Activated gamma-delta T cell (primary cell): Measurements from ENCODE around the gene SFXN4.

ENCODE experiments used
- DNase-seq: peaks from one replicate; lab custom pipeline; 2025; lab: John Stamatoyannopoulos, UW
- total RNA-seq, 2 donors: gene quantifications; one replicate each; lab custom pipeline; 2026; lab: John Stamatoyannopoulos, UW

Gene SFXN4, protein sequence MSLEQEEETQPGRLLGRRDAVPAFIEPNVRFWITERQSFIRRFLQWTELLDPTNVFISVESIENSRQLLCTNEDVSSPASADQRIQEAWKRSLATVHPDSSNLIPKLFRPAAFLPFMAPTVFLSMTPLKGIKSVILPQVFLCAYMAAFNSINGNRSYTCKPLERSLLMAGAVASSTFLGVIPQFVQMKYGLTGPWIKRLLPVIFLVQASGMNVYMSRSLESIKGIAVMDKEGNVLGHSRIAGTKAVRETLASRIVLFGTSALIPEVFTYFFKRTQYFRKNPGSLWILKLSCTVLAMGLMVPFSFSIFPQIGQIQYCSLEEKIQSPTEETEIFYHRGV
- 6.8 to 9.4 reads per million in 2 donors for total RNA-seq

DNA sequence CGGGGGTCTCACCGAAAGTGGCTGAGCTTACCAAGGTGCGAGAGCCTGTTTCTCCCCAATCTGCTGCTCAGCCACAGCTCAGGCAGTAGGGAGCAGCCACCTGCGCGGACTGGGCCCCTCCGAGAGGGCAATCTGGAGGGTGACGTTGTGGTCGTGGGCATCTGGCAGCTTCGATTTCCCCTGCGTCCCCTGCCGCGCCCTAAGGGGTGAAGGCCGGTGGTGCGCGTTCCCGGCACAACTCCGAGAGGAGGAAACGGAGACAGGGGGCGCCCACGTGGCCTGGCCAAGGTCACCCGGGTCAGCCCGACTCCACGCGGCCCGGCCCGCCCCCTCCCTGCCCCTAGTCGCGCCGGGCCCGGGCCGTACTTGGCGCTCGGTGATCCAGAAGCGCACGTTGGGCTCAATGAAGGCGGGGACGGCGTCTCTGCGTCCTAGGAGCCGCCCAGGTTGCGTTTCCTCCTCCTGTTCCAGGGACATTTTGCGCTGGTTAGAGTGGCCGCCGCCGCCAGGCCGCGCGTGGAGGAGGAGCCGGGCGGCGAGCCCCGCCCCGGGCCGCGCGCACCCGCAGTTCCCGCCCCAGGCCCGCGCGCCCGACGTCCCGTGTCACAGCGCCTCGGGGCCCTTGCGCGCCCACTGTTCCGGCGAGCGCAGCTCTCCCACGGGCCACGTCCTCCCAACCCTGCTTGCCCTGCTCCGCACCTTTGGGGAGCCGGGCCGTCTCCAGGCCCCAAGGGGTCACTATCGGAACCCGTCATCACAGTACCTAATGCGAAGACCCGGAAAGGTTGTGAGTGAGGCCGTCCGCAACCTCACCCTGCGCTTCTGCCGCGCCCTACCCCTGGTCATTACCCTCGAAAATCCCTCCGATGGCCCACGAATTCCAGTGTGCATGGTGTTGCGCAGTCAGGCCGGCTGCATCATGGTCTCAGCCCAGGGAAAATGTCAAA lies at the start of gene SFXN4:
SFXN4 (minus strand) TSS at position 544 of the 947 bp plus-strand sequence; CDS start at position 477, 67 bp downstream.
- DNase-seq, result peak; percentile 64

GRCh38 chr10:119211625-119212441 lies 46.3 kb upstream of the SFXN4 start:
- DNase-seq, result no peak

GRCh38 chr10:119211176-119211575 lies 45.7 kb upstream of the SFXN4 start:
- DNase-seq, result no peak

DNA sequence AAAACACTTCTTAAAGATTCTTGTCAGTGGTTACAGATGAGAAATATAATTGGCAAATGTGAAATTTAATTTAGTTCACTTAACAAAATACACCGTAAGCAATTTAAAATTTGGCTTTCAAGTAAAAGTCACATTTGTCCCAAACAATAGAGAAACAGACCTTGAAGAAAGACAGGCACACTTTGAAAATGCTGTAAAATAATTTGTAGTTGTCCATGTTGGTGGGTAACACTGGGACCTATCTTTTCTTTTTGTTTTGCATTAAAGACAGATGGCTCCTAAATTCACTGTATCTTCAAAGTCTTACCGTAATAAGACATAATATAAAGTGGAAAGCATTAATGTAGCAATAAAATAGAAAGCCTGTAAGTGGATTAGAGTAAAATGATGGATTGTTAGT lies 45.1 kb upstream of the SFXN4 start:
- no peak for DNase-seq

DNA sequence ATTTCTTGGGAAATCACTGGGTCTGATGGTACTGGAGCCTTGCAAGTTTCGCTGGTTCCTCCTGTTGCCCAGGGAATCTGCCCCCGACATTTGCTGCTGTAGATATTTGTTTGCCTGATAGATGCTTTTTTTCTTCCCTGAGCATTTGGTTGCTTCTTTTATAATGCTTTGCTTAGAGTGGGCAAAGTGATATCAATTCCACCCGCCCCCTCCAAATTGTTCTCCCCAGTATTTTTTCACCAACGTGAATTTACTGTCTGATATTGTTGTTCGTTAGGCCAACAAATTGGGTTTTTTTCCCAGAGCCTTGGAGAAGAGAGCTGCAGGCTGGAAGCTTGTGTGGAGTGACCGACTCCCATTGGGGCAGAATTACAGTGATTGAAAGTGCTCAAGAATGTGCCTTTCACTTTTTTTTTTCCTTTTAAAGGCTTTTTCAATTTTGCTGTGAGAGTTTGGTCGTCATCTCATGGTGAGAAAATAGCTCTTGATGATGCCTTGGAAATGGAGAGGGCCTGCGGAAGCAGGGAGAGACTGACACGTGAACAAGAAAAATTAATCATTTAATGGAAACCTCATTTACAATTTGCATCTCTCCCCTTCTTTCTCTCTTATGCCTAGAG lies 44.3 kb upstream of the SFXN4 start:
- DNase-seq, result no peak

DNA sequence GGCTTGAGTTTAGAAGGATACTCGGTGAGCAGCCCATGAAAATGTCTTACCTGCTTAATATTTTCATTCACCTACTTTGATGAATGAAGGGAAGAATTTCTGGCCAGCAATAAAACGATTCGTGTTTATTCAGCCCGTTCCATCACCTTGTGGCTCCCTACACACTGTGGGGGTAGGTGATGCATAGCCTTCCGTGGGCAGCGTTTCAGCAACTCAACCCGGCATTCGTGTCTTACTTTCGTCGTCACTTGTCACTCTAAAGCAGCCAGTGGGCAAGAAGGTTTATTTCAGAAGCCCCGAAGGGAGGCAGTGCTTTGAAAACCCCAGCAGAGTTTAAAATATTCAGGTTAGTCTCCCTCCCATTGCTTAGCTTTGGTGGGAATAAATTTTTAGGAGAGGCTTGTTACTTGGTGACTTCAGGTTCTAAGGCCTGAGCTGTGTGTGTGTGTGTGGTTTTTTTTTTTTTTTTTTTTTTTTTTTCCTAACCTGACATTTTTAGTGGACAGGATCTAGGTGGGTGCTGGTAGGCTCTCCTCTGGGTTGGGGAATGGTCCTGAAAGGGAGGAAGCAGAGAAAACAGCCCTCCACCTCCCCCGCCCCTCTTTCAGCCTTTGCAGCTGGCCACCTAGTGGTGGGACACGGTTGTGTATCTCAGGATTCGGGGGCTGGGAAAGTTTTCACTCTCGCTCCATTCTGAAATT lies 43.7 kb upstream of the SFXN4 start:
- no peak for DNase-seq

DNA sequence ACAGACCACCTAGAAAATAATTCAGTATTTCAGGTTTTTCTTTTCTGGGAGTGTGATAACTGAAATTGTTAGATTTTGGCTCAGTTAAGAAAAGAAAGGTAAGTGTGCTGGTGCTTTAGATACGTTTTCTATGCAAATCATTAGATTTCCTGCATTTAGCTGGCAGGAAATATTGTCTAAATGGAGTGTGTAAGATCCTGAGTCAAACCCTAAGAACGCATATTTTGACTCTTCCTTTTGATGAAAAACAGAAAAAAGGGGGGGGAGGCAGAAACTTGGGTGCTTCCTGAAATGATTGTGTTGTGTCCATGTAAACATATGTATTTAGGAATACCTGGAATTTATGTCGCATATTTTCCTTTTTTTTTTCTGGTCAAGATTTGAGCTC lies 43.0 kb upstream of the SFXN4 start:
- DNase-seq, result no peak

DNA sequence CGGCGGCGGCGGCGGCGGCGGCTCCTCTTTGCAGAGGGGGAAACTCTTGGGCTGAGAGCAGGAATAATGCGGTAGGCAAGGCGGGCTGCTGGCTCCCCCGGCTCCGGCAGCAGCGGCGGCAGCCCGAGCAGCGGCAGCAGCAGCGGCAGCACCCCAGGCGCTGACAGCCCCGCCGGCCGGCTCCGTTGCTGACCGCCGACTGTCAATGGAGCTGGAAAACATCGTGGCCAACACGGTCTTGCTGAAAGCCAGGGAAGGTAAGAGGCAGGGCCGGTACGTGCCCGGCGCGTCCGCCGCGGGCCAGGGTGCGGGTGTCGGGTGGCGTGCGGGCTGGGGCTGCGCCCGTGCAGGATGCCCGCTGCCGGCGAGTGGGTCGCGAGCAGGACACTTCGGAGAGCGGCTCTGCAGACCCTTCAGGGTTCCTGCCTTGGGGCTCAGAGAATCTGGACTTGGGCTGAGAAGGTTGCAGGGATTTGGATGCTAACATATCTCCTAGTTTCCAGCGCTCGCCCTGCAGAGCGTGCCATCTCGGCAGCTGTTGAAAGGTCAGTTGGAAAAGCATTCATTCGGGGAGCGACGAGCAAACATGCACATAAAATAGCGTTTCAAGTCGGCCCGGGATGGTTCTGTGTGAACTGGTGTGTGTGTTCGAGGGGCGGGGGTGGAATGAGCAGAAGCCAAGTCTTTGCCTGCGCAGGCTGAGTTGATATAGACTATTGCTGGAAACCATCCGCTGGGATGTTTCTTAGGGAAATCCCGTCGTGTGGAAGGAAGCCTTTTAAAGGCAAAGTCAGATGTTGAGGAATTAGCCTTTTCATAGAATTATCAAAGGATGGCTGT lies 42.4 kb upstream of the SFXN4 start:
- no peak for DNase-seq

GRCh38 chr10:119207366-119207666 lies 41.8 kb upstream of the SFXN4 start, which contains the start of gene GRK5:
TSS of gene GRK5 (plus strand) at chr10:119207571. CDS start at chr10:119207918, 347 bp downstream.
- DNase-seq, result peak; percentile 96

DNA sequence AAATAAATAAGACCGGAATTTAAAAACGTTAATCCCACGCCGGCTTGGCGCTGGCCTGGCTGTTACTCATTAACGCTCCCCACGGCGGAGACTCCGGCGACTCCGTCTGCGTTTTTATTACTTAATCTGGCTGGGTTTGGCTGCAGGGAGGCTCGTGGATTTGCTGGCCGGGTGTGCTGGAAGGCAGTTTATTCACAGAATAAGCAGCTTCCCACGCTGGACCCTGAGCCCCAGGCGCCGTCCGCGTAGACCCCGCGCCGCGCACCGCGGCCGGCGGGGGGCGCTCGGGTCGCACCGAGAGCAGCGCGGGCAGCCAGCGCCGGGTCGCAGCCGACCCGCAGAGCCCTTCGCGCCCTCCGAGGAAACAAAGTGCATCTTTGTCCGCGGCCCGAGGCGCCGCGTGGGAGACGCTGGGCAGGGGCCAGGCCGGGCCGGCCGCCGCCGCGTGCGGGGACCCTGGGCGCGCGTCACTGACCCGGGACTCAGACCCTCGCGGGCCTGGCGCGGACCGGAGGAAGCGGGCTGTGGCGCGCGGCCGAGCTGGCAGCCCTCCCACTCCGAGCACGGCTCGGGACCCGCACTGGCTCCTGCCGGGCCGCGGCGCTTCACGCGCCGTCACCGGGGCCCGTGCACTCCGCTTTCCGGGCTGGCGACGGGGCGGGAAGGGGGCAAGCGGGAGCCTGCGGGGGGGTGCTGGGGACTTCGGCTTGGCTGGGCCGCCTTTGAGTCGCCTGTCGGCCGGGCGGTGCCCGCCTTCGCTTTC lies 41.3 kb upstream of the SFXN4 start:
- peak; percentile 55 for DNase-seq

GRCh38 chr10:119205894-119206602 lies 40.5 kb upstream of the SFXN4 start:
- peak; percentile 10 for DNase-seq

GRCh38 chr10:119203006-119203405 lies 37.5 kb upstream of the SFXN4 start:
- no peak for DNase-seq

GRCh38 chr10:119201233-119201632 lies 35.7 kb upstream of the SFXN4 start:
- no peak for DNase-seq

DNA sequence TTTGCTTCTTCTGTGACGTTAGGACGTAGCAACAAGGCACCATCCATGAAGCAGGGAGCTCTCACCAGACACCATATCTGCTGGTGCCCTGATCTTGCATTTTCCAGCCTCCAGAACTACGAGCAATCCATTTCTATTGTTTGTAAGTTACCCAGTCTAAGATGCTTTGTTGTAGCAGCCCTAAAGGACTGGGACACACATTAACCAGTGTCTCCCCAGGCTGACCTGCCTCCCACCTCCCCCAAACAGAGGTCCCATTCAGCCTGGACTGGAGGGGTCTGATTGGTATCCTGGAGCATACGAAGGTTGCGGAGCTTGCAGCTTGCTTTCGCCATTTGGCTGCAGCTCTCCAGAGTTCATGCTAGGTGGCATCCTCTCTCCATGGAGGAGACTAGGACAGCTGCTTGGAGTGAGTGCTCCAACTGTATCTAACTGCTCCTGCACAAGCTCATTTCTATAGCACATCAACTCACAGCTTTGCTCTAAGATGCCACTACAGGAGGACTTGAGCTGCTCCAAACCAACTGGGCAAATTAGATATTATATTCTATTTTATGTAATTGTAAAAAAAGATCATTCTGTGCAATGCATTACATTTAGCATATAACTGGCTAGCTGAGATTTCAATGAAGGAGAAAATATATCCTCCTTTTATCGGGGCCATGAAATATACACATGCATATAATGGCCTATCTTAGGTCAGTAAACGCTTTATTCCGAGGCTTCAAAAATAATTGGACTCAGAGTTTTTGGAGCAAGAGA lies 33.9 kb upstream of the SFXN4 start:
- no peak for DNase-seq

- no peak for DNase-seq
These were observed 32.9 kb upstream of the SFXN4 start for GRCh38 chr10:119198438-119198837.

- DNase-seq, result no peak
These were observed 32.4 kb upstream of the SFXN4 start for GRCh38 chr10:119197921-119198320.

GRCh38 chr10:119191881-119192280 lies 26.4 kb upstream of the SFXN4 start:
- no peak for DNase-seq
